ENCODE results near the gene SLC31A2.

The SLC31A2 gene

GRCh38 chr9:113177251-113177650 lies 26.4 kb downstream of the SLC31A2 start:
- DNase-seq: no peak
- intact Hi-C loops (cut with DNase I): no loop called here

- intact Hi-C loops (cut with DNase I): no loop called here
- no peak for DNase-seq
Observed at GRCh38 chr9:113178087-113178486, 27.3 kb downstream of the SLC31A2 start.

DNA sequence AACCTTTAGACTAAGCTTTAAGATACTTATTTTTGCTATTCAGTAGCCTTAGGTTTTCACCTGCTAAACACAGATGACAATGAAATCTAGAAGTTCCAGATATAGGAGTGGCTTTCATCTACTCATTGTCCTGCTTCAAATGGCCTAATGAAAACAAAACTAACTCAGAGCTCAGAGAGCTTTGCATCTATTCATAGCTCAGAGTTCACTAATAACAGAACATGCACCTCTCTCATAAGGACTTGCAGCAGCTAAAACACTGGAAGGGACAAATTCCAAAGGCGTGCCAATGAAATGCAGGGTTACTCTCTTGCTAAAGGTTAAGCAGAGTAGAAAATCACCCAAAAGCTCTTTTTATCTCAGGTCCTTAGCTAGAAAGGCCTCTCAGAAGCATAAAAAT lies 29.0 kb downstream of the SLC31A2 start:
- DNase-seq: no peak
- intact Hi-C loops (cut with DNase I): no loop called here

- intact Hi-C loops (cut with DNase I): no loop called here
Observed at GRCh38 chr9:113181165-113181564, 30.4 kb downstream of the SLC31A2 start.

GRCh38 chr9:113183956-113184488 lies 33.2 kb downstream of the SLC31A2 start:
- intact Hi-C loops (cut with DNase I): no loop called here
- DNase-seq: no peak

More at GRCh38 chr9:113181165-113181564, 30.4 kb downstream of the SLC31A2 start:
- DNase-seq: no peak

DNA sequence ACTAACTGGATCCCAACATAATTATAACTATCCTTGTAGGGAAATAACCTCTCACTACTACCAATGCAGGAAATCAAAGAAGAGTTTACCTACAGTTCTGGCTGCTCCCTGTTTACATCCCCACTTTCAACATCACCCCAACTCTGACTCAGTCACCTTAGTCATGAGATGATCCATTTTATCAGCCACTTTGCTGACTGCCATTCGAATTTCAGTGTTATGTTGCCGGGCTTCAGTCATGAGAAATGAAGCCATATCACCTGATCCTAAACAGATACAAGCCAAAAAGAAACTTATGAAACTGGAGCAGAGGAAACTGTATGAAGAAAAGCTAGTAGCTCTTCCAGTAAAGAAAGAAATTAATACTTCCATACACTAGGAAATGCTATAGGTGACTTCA lies 33.7 kb downstream of the SLC31A2 start:
- intact Hi-C loops (cut with DNase I): no loop called here
- no peak for DNase-seq

DNA sequence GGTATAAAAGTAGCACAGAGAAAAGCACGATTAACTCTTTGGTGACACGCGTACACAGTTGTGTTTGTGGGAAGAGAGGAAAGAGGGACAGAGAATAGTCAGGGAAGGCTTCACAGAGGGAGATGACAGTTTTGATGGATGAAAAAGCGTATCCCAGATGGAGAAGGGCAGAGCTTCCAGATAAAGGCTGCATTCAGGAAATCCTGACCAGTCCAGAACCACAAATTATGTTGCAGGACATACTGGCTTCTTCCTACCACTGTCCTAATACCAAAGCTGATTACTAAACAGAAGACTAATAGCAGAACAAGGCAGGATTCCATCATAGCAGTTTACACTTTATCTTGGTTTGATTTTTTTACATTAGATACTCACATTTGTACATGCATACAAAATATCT lies 34.5 kb downstream of the SLC31A2 start:
- no peak for DNase-seq
- intact Hi-C loops (cut with DNase I): no loop called here

- intact Hi-C loops (cut with DNase I): no loop called here
- no peak for DNase-seq
Observed at GRCh38 chr9:113186137-113186755, 35.4 kb downstream of the SLC31A2 start.

DNA sequence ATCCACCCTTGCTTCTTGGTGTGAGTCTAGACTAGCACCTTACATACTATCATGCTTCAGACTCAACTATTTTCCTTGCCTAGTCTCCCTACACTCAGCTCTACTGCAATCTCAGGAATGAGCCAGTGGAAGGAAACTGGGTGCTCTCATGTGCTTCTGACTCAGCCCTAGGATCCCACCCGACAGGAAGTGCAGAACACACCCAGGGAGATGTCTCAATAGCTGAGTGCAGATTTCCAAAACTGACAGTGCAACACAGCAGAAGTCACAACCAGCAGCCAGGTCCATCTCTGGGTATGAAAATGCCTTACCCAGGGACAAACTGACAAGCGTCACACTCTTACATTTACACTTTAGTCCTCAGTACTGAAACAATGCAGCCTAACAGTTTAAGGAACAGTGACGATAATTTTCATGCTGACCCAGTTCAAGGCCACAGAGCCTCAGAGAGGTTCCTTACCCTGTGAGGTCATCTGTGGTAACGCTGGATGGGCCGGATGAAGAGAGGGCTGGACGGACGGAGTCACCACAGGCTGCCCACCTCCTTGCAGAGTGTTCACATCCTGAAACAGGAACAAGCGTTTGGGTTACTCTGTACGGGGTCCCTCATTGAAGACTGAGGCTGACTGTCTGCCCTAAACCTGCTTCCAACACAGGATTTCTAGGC lies 37.3 kb downstream of the SLC31A2 start:
- intact Hi-C loops (cut with DNase I): no loop called here
- peak in 41 of 42 donors; percentile 22 to 85 (median 63) for DNase-seq

DNA sequence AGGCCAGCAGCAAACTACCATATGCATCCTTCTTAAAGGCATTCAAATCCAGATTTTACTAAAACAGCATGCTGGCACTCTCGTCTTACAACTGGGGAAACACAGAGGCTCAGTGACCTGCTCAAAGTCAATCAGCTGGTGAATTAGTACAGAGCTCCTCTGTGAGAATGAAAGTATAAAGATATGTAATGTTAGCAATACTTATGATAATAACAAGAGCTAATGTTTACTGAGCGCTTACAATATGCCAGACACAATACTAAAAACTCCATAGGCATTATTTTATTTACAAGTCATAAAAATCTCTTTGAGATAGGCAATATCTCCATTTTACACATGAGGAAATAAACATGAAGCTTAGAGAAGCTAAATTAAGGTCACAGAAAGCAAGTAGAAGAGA lies 41.6 kb downstream of the SLC31A2 start:
- intact Hi-C loops (cut with DNase I): no loop called here
- no peak for DNase-seq

GRCh38 chr9:113199683-113200329 lies 49.0 kb downstream of the SLC31A2 start:
- intact Hi-C loops (cut with DNase I): no loop called here
- no peak for DNase-seq

GRCh38 chr9:113205432-113205831 lies 54.6 kb downstream of the SLC31A2 start:
- no peak for DNase-seq
- intact Hi-C loops (cut with DNase I): no loop called here

GRCh38 chr9:113205861-113206260 lies 55.1 kb downstream of the SLC31A2 start:
- no peak for DNase-seq
- intact Hi-C loops (cut with DNase I): no loop called here

DNA sequence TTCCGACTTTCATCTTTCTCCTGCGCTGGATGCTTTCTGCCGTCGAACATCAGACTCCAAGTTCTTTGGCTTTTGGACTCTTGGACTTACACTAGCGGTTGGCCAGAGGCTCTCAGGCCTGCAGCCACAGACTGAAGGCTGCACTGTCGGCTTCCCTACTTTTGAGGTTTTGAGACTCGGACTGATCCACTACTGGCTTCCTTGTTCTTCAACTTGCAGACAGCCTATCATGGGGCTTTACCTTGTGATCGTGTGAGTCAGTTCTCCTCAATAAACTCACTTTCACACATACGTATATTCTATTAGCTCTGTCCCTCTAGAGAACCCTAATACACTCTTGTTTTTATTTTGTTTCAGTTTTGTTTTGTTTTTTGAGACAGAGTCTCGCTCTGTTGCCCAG lies 60.0 kb downstream of the SLC31A2 start:
- intact Hi-C loops (cut with DNase I): no loop called here
- peak in 11 of 42 donors; percentile 7 to 41 (median 16) for DNase-seq

All from head of caudate nucleus (tissue), 42 donors.